ENCODE measurements around the gene MRPL39.

Gene MRPL39

GRCh38 chr21:25607151-25608043 lies at the start of gene MRPL39:
Gene MRPL39, minus strand, starts transcription at chr21:25607481. Its CDS starts 6 bp downstream, at chr21:25607475.
- peak within 1 kb of the TSS; percentile 83 to 88 for H3K4me3 ChIP-seq (replicated peaks in 1 of 2; ENCODE audit: low read depth in 2 of 2, low read length in 2 of 2)
- TF ChIP-seq CTCF (IDR thresholded peaks at IDR 0.05; ENCODE audit: low read depth, low read length) = peak; percentile 77
- peak; percentile 92 to 93 for DNase-seq (ENCODE audit: low read depth in 2 of 2)

- H3K4me3 ChIP-seq (replicated peaks in 1 of 2; ENCODE audit: low read depth in 2 of 2, low read length in 2 of 2) = no peak overlapping the region
- TF ChIP-seq CTCF (IDR thresholded peaks at IDR 0.05; ENCODE audit: low read depth, low read length) = no peak
- no peak for DNase-seq (ENCODE audit: low read depth in 2 of 2)
Measured at GRCh38 chr21:25656412-25656811, 49.1 kb upstream of the MRPL39 start.

GRCh38 chr21:25649146-25649545 lies 41.9 kb upstream of the MRPL39 start:
- no peak overlapping the region for H3K4me3 ChIP-seq (replicated peaks in 1 of 2; ENCODE audit: low read depth in 2 of 2, low read length in 2 of 2)
- no peak for DNase-seq (ENCODE audit: low read depth in 2 of 2)
- TF ChIP-seq CTCF (IDR thresholded peaks at IDR 0.05; ENCODE audit: low read depth, low read length) = no peak

GRCh38 chr21:25647647-25648046 lies 40.4 kb upstream of the MRPL39 start:
- no peak overlapping the region for H3K4me3 ChIP-seq (replicated peaks in 1 of 2; ENCODE audit: low read depth in 2 of 2, low read length in 2 of 2)
- DNase-seq (ENCODE audit: low read depth in 2 of 2) = no peak
- TF ChIP-seq CTCF (IDR thresholded peaks at IDR 0.05; ENCODE audit: low read depth, low read length) = no peak

- no peak for TF ChIP-seq CTCF (IDR thresholded peaks at IDR 0.05; ENCODE audit: low read depth, low read length)
- no peak for DNase-seq (ENCODE audit: low read depth in 2 of 2)
- H3K4me3 ChIP-seq (replicated peaks in 1 of 2; ENCODE audit: low read depth in 2 of 2, low read length in 2 of 2) = no peak overlapping the region
Measured at GRCh38 chr21:25646474-25646873, 39.2 kb upstream of the MRPL39 start.

- DNase-seq (ENCODE audit: low read depth in 2 of 2) = no peak
- H3K4me3 ChIP-seq (replicated peaks in 1 of 2; ENCODE audit: low read depth in 2 of 2, low read length in 2 of 2) = no peak overlapping the region
- TF ChIP-seq CTCF (IDR thresholded peaks at IDR 0.05; ENCODE audit: low read depth, low read length) = no peak
Measured at GRCh38 chr21:25643486-25643885, 36.2 kb upstream of the MRPL39 start.

Measured in cardiac fibroblast (primary cell).